Measurements from ENCODE around the gene PCSK5. TPM values are rescaled to one million over a fixed set of nuclear protein-coding genes. Genes with fewer than 3 reads are reported as not detected.
A peak's percentile ranks its signal among the peaks of the same experiment; 100 is the strongest.

PCSK5 gene
- total RNA-seq, 4 donors from 2014 or later, result 6.5 to 24.3 (median 12.4) TPM

GRCh38 chr9:76394195-76394959 lies 503.9 kb downstream of the PCSK5 start, which contains the start of gene RFK:
RFK (minus strand) TSS chr9:76394426; CDS start chr9:76394171, 255 bp downstream.
- TF ChIP-seq POLR2A (IDR thresholded peaks at IDR 0.05), result peak; percentile 52 to 84
- TF ChIP-seq CTCF (IDR thresholded peaks at IDR 0.05), result peak; percentile 32 to 55 (median 50)
- DNase-seq, result peak; percentile 91 to 97
- intact Hi-C loops (cut with DNase I; ENCODE audit: low total_unique reads), result no loop called here

GRCh38 chr9:76394960-76395252 lies 504.4 kb downstream of the PCSK5 start:
- Histone ChIP-seq H3K27ac (peak overlapping the region; percentile 82 to 95), H3K27me3 (no peaks in the 10 kb centered on the region), H3K4me3 (peak overlapping the region; percentile 70 to 93), H3K36me3 (no peaks in the 10 kb centered on the region), H3K9me3 (no peaks in the 10 kb centered on the region), H3K4me1 (peaks cover 0 to 7% of the 10 kb centered on the region in 2 donors)
- TF ChIP-seq POLR2A (IDR thresholded peaks at IDR 0.05) (no peak), CTCF (IDR thresholded peaks at IDR 0.05) (no peak)
- intact Hi-C loops (cut with DNase I; ENCODE audit: low total_unique reads), result no loop called here
- peak in 1 of 2 donors; percentile 38 for DNase-seq

More at GRCh38 chr9:76394195-76394959, 503.9 kb downstream of the PCSK5 start, which contains the start of gene RFK:
- Histone ChIP-seq H3K27ac (peak within 1 kb of the TSS; percentile 82 to 95), H3K9me3 (no peaks in the 10 kb centered on the region), H3K27me3 (no peaks in the 10 kb centered on the region), H3K36me3 (no peaks in the 10 kb centered on the region), H3K4me1 (peaks cover 0 to 7% of the 10 kb centered on the region in 2 donors), H3K4me3 (peak within 1 kb of the TSS; percentile 70 to 93)

GRCh38 chr9:76395381-76395780 lies 504.9 kb downstream of the PCSK5 start:
- H3K36me3 ChIP-seq, result no peaks in the 10 kb centered on the region
- peak overlapping the region; percentile 82 to 95 for H3K27ac ChIP-seq
- H3K27me3 ChIP-seq, result no peaks in the 10 kb centered on the region
- TF ChIP-seq POLR2A (IDR thresholded peaks at IDR 0.05), result no peak
- TF ChIP-seq CTCF (IDR thresholded peaks at IDR 0.05), result no peak
- no peak for DNase-seq
- H3K9me3 ChIP-seq, result no peaks in the 10 kb centered on the region
- intact Hi-C loops (cut with DNase I; ENCODE audit: low total_unique reads), result no loop called here
- H3K4me1 ChIP-seq, result peaks cover 0 to 7% of the 10 kb centered on the region in 2 donors
- H3K4me3 ChIP-seq, result peak overlapping the region in 1 of 2 donors; percentile 70

GRCh38 chr9:76396144-76396543 lies 505.7 kb downstream of the PCSK5 start:
- no peaks in the 10 kb centered on the region for H3K27me3 ChIP-seq
- peaks cover 0 to 7% of the 10 kb centered on the region in 2 donors for H3K4me1 ChIP-seq
- H3K27ac ChIP-seq, result no peak overlapping the region
- no peaks in the 10 kb centered on the region for H3K9me3 ChIP-seq
- intact Hi-C loops (cut with DNase I; ENCODE audit: low total_unique reads), result no loop called here
- no peak overlapping the region for H3K4me3 ChIP-seq
- DNase-seq, result no peak
- no peaks in the 10 kb centered on the region for H3K36me3 ChIP-seq
- no peak for TF ChIP-seq POLR2A (IDR thresholded peaks at IDR 0.05)
- TF ChIP-seq CTCF (IDR thresholded peaks at IDR 0.05), result no peak

- no peaks in the 10 kb centered on the region for H3K36me3 ChIP-seq
- intact Hi-C loops (cut with DNase I; ENCODE audit: low total_unique reads), result no loop called here
- H3K27ac ChIP-seq, result no peak overlapping the region
- H3K9me3 ChIP-seq, result no peaks in the 10 kb centered on the region
- no peak overlapping the region for H3K4me3 ChIP-seq
- no peak for DNase-seq
- H3K4me1 ChIP-seq, result peaks cover 0 to 7% of the 10 kb centered on the region in 2 donors
- no peaks in the 10 kb centered on the region for H3K27me3 ChIP-seq
- TF ChIP-seq CTCF (IDR thresholded peaks at IDR 0.05), result no peak
- no peak for TF ChIP-seq POLR2A (IDR thresholded peaks at IDR 0.05)
Measured at GRCh38 chr9:76396597-76396996, 506.1 kb downstream of the PCSK5 start.
